K562 (cell line): ENCODE data around the gene LYPLA2. TPM values are rescaled to one million over a fixed set of nuclear protein-coding genes. Genes with fewer than 3 reads are reported as not detected.

Experiments used
- ARID2 ChIP-seq: fragments of 450-650 bp; IDR thresholded peaks from 2 replicates; pipeline ENCODE4 v1.6.1; 2017; ENCODE audit warnings: antibody characterized with exemption, mild to moderate bottlenecking
- BRCA1 ChIP-seq, 2 experiments: fragments of 450-650 bp in 1 of 2; sonication (generic) in 1 of 2; formaldehyde crosslinking in 1 of 2; IDR thresholded peaks; 2 replicates each; pipeline versions ENCODE4 v1.5.0 to v1.6.1; 2017 to 2020; ENCODE audit warnings: mild to moderate bottlenecking in 1 of 2, missing genetic modification reagents in 1 of 2
- CREM ChIP-seq: IDR thresholded peaks from 2 replicates; pipeline ENCODE4 v1.6.1; 2014; ENCODE audit warnings: antibody characterized with exemption, low read depth
- E2F1 ChIP-seq: sonication (generic); formaldehyde crosslinking; IDR thresholded peaks from 2 replicates; pipeline ENCODE4 v1.8.1; 2023; ENCODE audit warnings: mild to moderate bottlenecking, missing genetic modification reagents, moderate library complexity
- ERF ChIP-seq: fragments of 450-650 bp; formaldehyde crosslinking; IDR thresholded peaks from 2 replicates; pipeline ENCODE4 v1.4.0; 2020; ENCODE audit warnings: mild to moderate bottlenecking, mixed read lengths
- GTF2B ChIP-seq: IDR thresholded peaks from 2 replicates; pipeline ENCODE4 v1.6.1; 2011; ENCODE audit not compliant: insufficient read length; ENCODE audit errors: extremely low read depth
- GTF2E2 ChIP-seq: fragments of 200-800 bp; sonication (Bioruptor generic); IDR thresholded peaks from 2 replicates; pipeline ENCODE4 v1.6.1; 2016; ENCODE audit warnings: missing genetic modification characterization, missing compliant biosample characterization
- HMG20B ChIP-seq: fragments of 250-450 bp; sonication (Bioruptor Pico); IDR thresholded peaks from 2 replicates; pipeline ENCODE4 v1.5.0; 2021; ENCODE audit warnings: mild to moderate bottlenecking
- HNRNPK ChIP-seq: fragments of 200-400 bp; formaldehyde crosslinking; IDR thresholded peaks from one replicate; pipeline ENCODE4 v1.6.1; 2018; ENCODE audit warnings: mild to moderate bottlenecking, low read depth, low read length; ENCODE audit not compliant: poor library complexity, severe bottlenecking
- KAT7 ChIP-seq: sonication (generic); formaldehyde crosslinking; IDR thresholded peaks from 2 replicates; pipeline ENCODE4 v1.8.0; 2022; ENCODE audit warnings: missing genetic modification reagents, mild to moderate bottlenecking, borderline replicate concordance
- KAT8 ChIP-seq: fragments of 450-650 bp; IDR thresholded peaks from 2 replicates; pipeline ENCODE4 v1.6.1; 2016; ENCODE audit warnings: low read depth, mild to moderate bottlenecking
- MTA1 ChIP-seq: fragments of 450-650 bp; IDR thresholded peaks from 2 replicates; pipeline ENCODE4 v1.6.1; 2017; ENCODE audit warnings: borderline replicate concordance
- PHB2 ChIP-seq: fragments of 450-650 bp; IDR thresholded peaks from 2 replicates; pipeline ENCODE4 v1.6.1; 2017; ENCODE audit warnings: low read depth
- ZFPM2 ChIP-seq: fragments of 250-450 bp; sonication (Bioruptor Pico); IDR thresholded peaks from 2 replicates; pipeline ENCODE4 v1.5.1; 2022; ENCODE audit warnings: mild to moderate bottlenecking
- ZMIZ1 ChIP-seq, 2 experiments: fragments of 150-350 bp in 1 of 2; IDR thresholded peaks; 2 replicates each; pipeline ENCODE4 v1.6.1; 2012 to 2016; ENCODE audit warnings: low read depth in 2 of 2, low read length in 2 of 2, mild to moderate bottlenecking in 1 of 2, moderate library complexity in 1 of 2
- ZNF398 ChIP-seq: fragments of 250-450 bp; sonication (Bioruptor Pico); IDR thresholded peaks from 2 replicates; pipeline ENCODE4 v1.8.0; 2021; ENCODE audit warnings: moderate library complexity, mild to moderate bottlenecking, inconsistent platforms
- ZNF41 ChIP-seq: fragments of 250-450 bp; sonication (Bioruptor Pico); conservative IDR thresholded peaks from 2 replicates; pipeline ENCODE4 v1.4.0; 2020; ENCODE audit warnings: mild to moderate bottlenecking
- ZNF511 ChIP-seq: sonication (generic); formaldehyde crosslinking; IDR thresholded peaks from 2 replicates; pipeline ENCODE4 v1.8.0; 2022; ENCODE audit warnings: mild to moderate bottlenecking, missing genetic modification reagents
- ZNF57 ChIP-seq: fragments of 450-650 bp; formaldehyde crosslinking; IDR thresholded peaks from 2 replicates; pipeline ENCODE4 v1.4.0; 2020; ENCODE audit warnings: mild to moderate bottlenecking, moderate library complexity
- ZNF699 ChIP-seq: fragments of 250-450 bp; sonication (Bioruptor Pico); IDR thresholded peaks from 2 replicates; pipeline ENCODE4 v1.8.0; 2021; ENCODE audit warnings: mild to moderate bottlenecking, moderate library complexity; ENCODE audit not compliant: insufficient replicate concordance
- polyA plus RNA-seq, 8 experiments: library from polyadenylated mRNA; depleted of rRNA in 4 of 8; stranded (reverse) in 5 of 8; unstranded in 3 of 8; fragments of >200 nt; fragmentation: Nextera tagmentation in 2 of 8; fragmentation: Illumina TruSeq in 1 of 8; extraction: Ambion mirVana in 2 of 8; extraction: Trizol in 1 of 8; gene quantifications; 2 replicates each; pipeline versions ENCODE4 v1.2.1 to v1.2.3, GENCODE V29; 2011 to 2014; ENCODE audit warnings: inconsistent platforms in 1 of 8, missing spikeins in 1 of 8
- total RNA-seq, 7 experiments: library from RNA; depleted of rRNA in 6 of 7; stranded (reverse); fragments of >200 nt in 6 of 7; fragmentation: Illumina TruSeq in 2 of 7; extraction: Trizol in 2 of 7; gene quantifications; 2 replicates each; pipeline versions ENCODE4 v1.2.1 to v1.2.3, GENCODE V29; 2011 to 2021; ENCODE audit warnings: low replicate concordance in 1 of 7

The LYPLA2 gene
- total and polyA plus RNA-seq, 9 of the 15 experiments (the other 6 are each of a cell fraction or from before 2014, with no cell fraction given): 3.9 to 128 (median 60.1) TPM

GRCh38 chr1:23743287-23744152 is 47.4 kb upstream of the LYPLA2 start, which contains the start of gene ELOA (continued):
- TF ChIP-seq BRCA1 (IDR thresholded peaks at IDR 0.05): no peak
- peak; percentile 64; the same call in 1 of the 2 replicates for TF ChIP-seq BRCA1 (CRISPR knock-in tag; IDR thresholded peaks at IDR 0.05)
- 0 out of 2 replicates have a peak, but pooled peaks have one; percentile 4 for TF ChIP-seq ERF (CRISPR knock-in tag)
- no peak for TF ChIP-seq MTA1
- no peak for TF ChIP-seq ZNF398
- no peak for TF ChIP-seq ZNF41
- TF ChIP-seq ZFPM2 (CRISPR knock-in tag): no peak
- TF ChIP-seq ARID2: no peak
- no peak for TF ChIP-seq ZMIZ1 (IDR thresholded peaks at IDR 0.05; ENCODE audit: low read depth in 2 of 2, low read length in 2 of 2)
- peak; percentile 76 for TF ChIP-seq ZNF511 (CRISPR knock-in tag)
- no peak for TF ChIP-seq E2F1
- peak; percentile 88 for TF ChIP-seq CREM
- no peak for TF ChIP-seq PHB2
- TF ChIP-seq KAT7: peak; percentile 75; the same call in 1 of the 2 replicates
- TF ChIP-seq ZNF57 (CRISPR knock-in tag): no peak
- no peak for TF ChIP-seq KAT8
- TF ChIP-seq GTF2B: no peak
- peak; percentile 46 for TF ChIP-seq HNRNPK
- no peak for TF ChIP-seq HMG20B (CRISPR knock-in tag)
- TF ChIP-seq ZNF699 (CRISPR knock-in tag): no peak
- no peak; the same call in 1 of the 2 replicates for TF ChIP-seq GTF2E2 (tag)
